PC-9 (cell line): ENCODE data around the gene TYK2. TPM values are rescaled to one million over a fixed set of nuclear protein-coding genes. Genes with fewer than 3 reads are reported as not detected.

Experiments
- BruUV-seq: library from RNA; stranded (reverse); fragments of 400-500 nt; replicated peaks from 2 replicates; lab custom pipeline; 2021; lab: Mats Ljungman, UMichigan
- CTCF ChIA-PET: fragments of 300-600 bp; sonication (Branson Sonifier 250); formaldehyde crosslinking; loops from one replicate; lab custom pipeline; 2022; ENCODE audit warnings: antibody characterized with exemption; lab: Charles Lee
- POLR2A ChIA-PET: fragments of 300-600 bp; sonication (Branson Sonifier 250); formaldehyde crosslinking; loops from one replicate; lab custom pipeline; 2022; ENCODE audit warnings: antibody characterized with exemption; ENCODE audit not compliant: unreplicated experiment; lab: Charles Lee
- DNase-seq, 2 experiments: peaks; one replicate each; pipeline versions ENCODE4 v3.0.0 to v3.0.0-alpha.2; 2015 to 2022; ENCODE audit warnings: mixed read lengths in 1 of 2
- H2AFZ ChIP-seq: fragments of 200-600 bp; sonication (generic); 2 replicates; pipeline ENCODE4 v1.8.1; 2017; ENCODE audit warnings: antibody characterized with exemption
- H3F3A ChIP-seq: fragments of 200-600 bp; sonication (generic); 2 replicates; pipeline ENCODE4 v1.8.1; 2017; ENCODE audit warnings: antibody characterized with exemption, mild to moderate bottlenecking, low read depth; ENCODE audit not compliant: insufficient read depth
- H3K27ac ChIP-seq: fragments of 200-600 bp; sonication (generic); 2 replicates; pipeline ENCODE4 v1.6.1; 2016; ENCODE audit warnings: mixed run types
- H3K27me3 ChIP-seq: fragments of 200-600 bp; sonication (generic); 2 replicates; pipeline ENCODE4 v1.6.1; 2016; ENCODE audit warnings: low read depth, mixed run types; ENCODE audit not compliant: insufficient read depth
- H3K36me3 ChIP-seq: fragments of 200-600 bp; sonication (generic); 2 replicates; pipeline ENCODE4 v1.6.1; 2016; ENCODE audit warnings: low read depth, mixed run types
- H3K4me1 ChIP-seq: fragments of 200-600 bp; sonication (generic); replicated peaks from 2 replicates; pipeline ENCODE4 v1.6.1; 2016; ENCODE audit warnings: mixed run types; ENCODE audit not compliant: insufficient read depth
- H3K4me2 ChIP-seq: fragments of 200-600 bp; sonication (generic); 2 replicates; pipeline ENCODE4 v1.6.1; 2017; ENCODE audit warnings: mixed run types
- H3K4me3 ChIP-seq: fragments of 200-600 bp; sonication (generic); 2 replicates; pipeline ENCODE4 v1.6.1; 2016; ENCODE audit warnings: mixed run types
- H3K79me2 ChIP-seq: fragments of 200-600 bp; sonication (generic); 2 replicates; pipeline ENCODE4 v1.6.1; 2017; ENCODE audit warnings: low read depth, mixed run types
- H3K9me2 ChIP-seq: fragments of 200-600 bp; sonication (generic); 2 replicates; pipeline ENCODE4 v1.8.1; 2017; ENCODE audit warnings: mild to moderate bottlenecking; ENCODE audit not compliant: insufficient read depth
- H3K9me3 ChIP-seq: fragments of 200-600 bp; sonication (generic); 2 replicates; pipeline ENCODE4 v1.8.1; 2016; ENCODE audit warnings: low read depth; ENCODE audit not compliant: insufficient read depth
- H4K20me1 ChIP-seq: fragments of 200-600 bp; sonication (generic); 2 replicates; pipeline ENCODE4 v1.8.1; 2017; ENCODE audit not compliant: insufficient read depth
- EZH2 ChIP-seq: fragments of 200-600 bp; sonication (generic); IDR thresholded peaks from 2 replicates; pipeline ENCODE4 v1.8.0; 2017; ENCODE audit warnings: antibody characterized with exemption, low read depth
- intact Hi-C: fragments of 100-400 bp; cut with micrococcal nuclease; formaldehyde crosslinking; loops from one replicate; pipeline ENCODE4 v1.10.0; 2022; ENCODE audit not compliant: unreplicated experiment
- total RNA-seq: library from RNA; stranded (reverse); gene quantifications from 2 replicates; pipeline ENCODE4 v1.2.3, GENCODE V29; 2021
- TF ChIP-seq, protein P1 (sequence below): fragments of 200-600 bp; sonication (generic); conservative IDR thresholded peaks from 2 replicates; pipeline ENCODE4 v1.6.1; 2017; ENCODE audit warnings: mixed run types, antibody characterized with exemption, mild to moderate bottlenecking, moderate library complexity

Gene TYK2
- total RNA-seq, 1 experiment from 2014 or later = 102 TPM

DNA sequence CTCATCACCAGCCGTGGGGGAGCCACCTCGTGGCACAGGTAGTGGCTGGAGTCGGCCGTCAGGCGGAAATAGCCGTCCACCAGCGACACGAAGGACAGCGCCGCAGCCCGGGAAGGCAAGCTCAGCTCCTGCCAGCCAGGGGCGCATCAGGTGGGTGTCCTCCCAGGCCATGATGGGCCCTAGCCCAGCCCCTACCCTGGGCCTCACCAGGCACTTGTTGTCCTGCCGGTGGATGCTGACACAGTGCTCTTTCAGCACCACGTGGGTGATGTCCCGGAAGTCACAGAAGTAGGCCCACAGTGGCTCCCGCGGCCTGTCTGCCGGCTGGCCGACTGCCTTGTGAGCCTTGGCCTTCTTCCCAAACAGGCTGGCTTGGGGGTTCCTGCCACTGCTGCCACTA is 15.7 kb downstream of the TYK2 start:
- Histone ChIP-seq H3F3A (peaks cover 4% of the 10 kb centered on the region; the same call in 1 of the 2 replicates), H3K4me2 (no peak overlapping the region), H3K9me3 (no peaks in the 10 kb centered on the region), H3K9me2 (no peaks in the 10 kb centered on the region), H2AFZ (no peak overlapping the region), H3K4me3 (no peak overlapping the region), H4K20me1 (no peaks in the 10 kb centered on the region), H3K4me1 (no peaks in the 10 kb centered on the region), H3K36me3 (peaks cover 10% of the 10 kb centered on the region), H3K79me2 (no peaks in the 10 kb centered on the region), H3K27ac (no peak overlapping the region), H3K27me3 (no peaks in the 10 kb centered on the region)
- CTCF ChIA-PET = no interaction called here
- intact Hi-C loops = no loop called here
- no peak for DNase-seq
- TF ChIP-seq EZH2 = no peak
- TF ChIP-seq, protein P1, sequence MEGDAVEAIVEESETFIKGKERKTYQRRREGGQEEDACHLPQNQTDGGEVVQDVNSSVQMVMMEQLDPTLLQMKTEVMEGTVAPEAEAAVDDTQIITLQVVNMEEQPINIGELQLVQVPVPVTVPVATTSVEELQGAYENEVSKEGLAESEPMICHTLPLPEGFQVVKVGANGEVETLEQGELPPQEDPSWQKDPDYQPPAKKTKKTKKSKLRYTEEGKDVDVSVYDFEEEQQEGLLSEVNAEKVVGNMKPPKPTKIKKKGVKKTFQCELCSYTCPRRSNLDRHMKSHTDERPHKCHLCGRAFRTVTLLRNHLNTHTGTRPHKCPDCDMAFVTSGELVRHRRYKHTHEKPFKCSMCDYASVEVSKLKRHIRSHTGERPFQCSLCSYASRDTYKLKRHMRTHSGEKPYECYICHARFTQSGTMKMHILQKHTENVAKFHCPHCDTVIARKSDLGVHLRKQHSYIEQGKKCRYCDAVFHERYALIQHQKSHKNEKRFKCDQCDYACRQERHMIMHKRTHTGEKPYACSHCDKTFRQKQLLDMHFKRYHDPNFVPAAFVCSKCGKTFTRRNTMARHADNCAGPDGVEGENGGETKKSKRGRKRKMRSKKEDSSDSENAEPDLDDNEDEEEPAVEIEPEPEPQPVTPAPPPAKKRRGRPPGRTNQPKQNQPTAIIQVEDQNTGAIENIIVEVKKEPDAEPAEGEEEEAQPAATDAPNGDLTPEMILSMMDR = no peak
- POLR2A ChIA-PET = no interaction called here
- no TSS peak for BruUV-seq

DNA sequence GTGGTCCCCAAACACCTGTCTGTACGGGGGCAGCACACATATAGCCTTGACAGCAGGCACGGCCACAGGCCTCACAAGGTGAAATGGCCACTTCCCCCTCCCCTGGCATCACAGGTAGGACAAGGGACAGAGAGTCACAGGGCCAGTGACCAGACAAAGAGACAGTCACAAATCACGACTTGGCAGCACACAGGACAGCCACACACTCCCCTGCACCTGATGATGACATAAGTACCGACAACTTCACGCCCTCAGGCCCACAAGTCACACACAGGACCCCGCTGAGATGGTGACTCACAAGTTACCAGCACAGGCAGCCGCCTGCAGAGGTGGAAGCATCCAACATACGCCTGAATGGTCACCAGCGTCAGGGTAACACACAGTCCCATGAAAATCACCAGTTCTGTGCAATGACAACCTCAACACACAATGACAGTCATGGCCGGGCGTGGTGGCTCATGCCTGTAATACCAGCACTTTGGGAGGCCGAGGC is 16.5 kb downstream of the TYK2 start:
- Histone ChIP-seq H3K27ac (no peak overlapping the region), H3K4me2 (no peak overlapping the region), H3K4me1 (no peaks in the 10 kb centered on the region), H2AFZ (no peak overlapping the region), H3K4me3 (no peak overlapping the region), H3K9me3 (no peaks in the 10 kb centered on the region), H3F3A (peaks cover 4% of the 10 kb centered on the region; the same call in 1 of the 2 replicates), H3K27me3 (no peaks in the 10 kb centered on the region), H3K9me2 (no peaks in the 10 kb centered on the region), H3K36me3 (peaks cover 10% of the 10 kb centered on the region), H4K20me1 (no peaks in the 10 kb centered on the region), H3K79me2 (no peaks in the 10 kb centered on the region)
- ChIA-PET POLR2A (no interaction called here), CTCF (no interaction called here)
- peak; percentile 24 to 66 for DNase-seq
- intact Hi-C loops = no loop called here
- BruUV-seq = no TSS peak
- no peak for TF ChIP-seq EZH2
- TF ChIP-seq, protein P1 = no peak

DNA sequence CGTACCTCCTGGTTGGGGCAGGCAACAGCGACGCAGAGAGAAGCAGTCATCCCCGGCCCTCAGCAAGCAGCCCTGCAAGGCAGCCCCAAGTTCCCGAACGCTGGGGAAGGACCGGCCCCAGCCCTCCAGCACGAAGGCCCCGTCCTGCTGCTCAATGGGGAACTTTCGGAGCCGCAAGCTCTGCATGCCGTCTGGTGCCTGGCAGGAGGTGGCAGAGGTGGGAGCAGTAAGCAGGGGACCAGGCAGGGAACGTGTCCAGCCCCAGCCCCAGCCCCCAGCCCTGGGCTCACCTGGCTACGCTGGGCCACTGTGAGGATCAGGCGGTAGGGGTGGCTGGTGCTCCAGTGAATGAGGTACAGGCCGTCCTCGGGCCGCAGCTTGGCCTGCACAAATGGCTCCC is 18.1 kb downstream of the TYK2 start:
- intact Hi-C loops = no loop called here
- POLR2A ChIA-PET = no interaction called here
- H3K9me3 ChIP-seq = no peaks in the 10 kb centered on the region

More for the DNA sequence above, 18.1 kb downstream of the TYK2 start:
- no peak overlapping the region for H3K27ac ChIP-seq
- H3F3A ChIP-seq = peaks cover 4% of the 10 kb centered on the region; the same call in 1 of the 2 replicates
- peaks cover 5% of the 10 kb centered on the region for H3K36me3 ChIP-seq
- BruUV-seq = no TSS peak
- H3K4me2 ChIP-seq = no peak overlapping the region
- CTCF ChIA-PET = no interaction called here
- H3K4me1 ChIP-seq = no peaks in the 10 kb centered on the region
- H2AFZ ChIP-seq = no peak overlapping the region
- no peaks in the 10 kb centered on the region for H4K20me1 ChIP-seq
- no peak for DNase-seq
- no peaks in the 10 kb centered on the region for H3K9me2 ChIP-seq
- H3K27me3 ChIP-seq = no peaks in the 10 kb centered on the region
- no peaks in the 10 kb centered on the region for H3K79me2 ChIP-seq
- TF ChIP-seq, protein P1 = no peak
- TF ChIP-seq EZH2 = no peak
- no peak overlapping the region for H3K4me3 ChIP-seq
